ENCODE data around the gene IQSEC1. TPM values are rescaled to one million over a fixed set of nuclear protein-coding genes. Genes with fewer than 3 reads are reported as not detected.

The IQSEC1 gene
- total and polyA plus RNA-seq, 2 of the 8 experiments (the other 6 are each of a cell fraction or from before 2014, with no cell fraction given) = 6.8 to 28.8 TPM

- POLR2A ChIA-PET (ENCODE audit: partially characterized antibody) = interaction anchor here (1.1 to 1.2 kb wide), 2 partner anchors 52 to 54 kb away, joined by 3 to 5 read pairs; partner anchors contain the start of gene RPL32
- no peak overlapping the region for H3K4me2 ChIP-seq (ENCODE audit: insufficient read depth in 1 of 2, low read depth in 2 of 2, low read length in 2 of 2)
- no peaks in the 10 kb centered on the region for H3K23me2 ChIP-seq (ENCODE audit: low read depth, low read length)
- peaks cover 0 to 3% of the 10 kb centered on the region in 2 experiments for H4K20me1 ChIP-seq (replicated peaks in 1 of 2; ENCODE audit: control insufficient read depth in 1 of 2, insufficient read depth in 2 of 2, low read length in 2 of 2)
- no peak overlapping the region for H4K91ac ChIP-seq (replicated peaks; ENCODE audit: insufficient read length, low read length)
- peaks cover 0 to 2% (median 0%) of the 10 kb centered on the region in 4 experiments; a peak in 2 of 7 replicates for H3K4me1 ChIP-seq (replicated peaks in 1 of 4; ENCODE audit: control insufficient read depth in 3 of 4, insufficient read depth in 4 of 4, low read length in 3 of 4)
- no peak overlapping the region for H3K56ac ChIP-seq (replicated peaks; ENCODE audit: insufficient read length, low read depth, low read length)
- H2BK12ac ChIP-seq (ENCODE audit: low read depth, low read length) = no peak overlapping the region
- H4K5ac ChIP-seq (ENCODE audit: insufficient read length, low read depth, low read length) = no peak overlapping the region
- CTCF ChIA-PET (ENCODE audit: partially characterized antibody) = interaction anchor here (0.7 to 14.8 kb wide), 10 partner anchors 9 to 185 kb away, joined by 3 to 353 read pairs (median 4); no protein-coding TSS in a partner anchor
- H3K9me3 ChIP-seq (ENCODE audit: insufficient read depth in 2 of 2, low read depth in 1 of 2, low read length in 1 of 2) = no peaks in the 10 kb centered on the region
- no peak overlapping the region for H2AK5ac ChIP-seq (ENCODE audit: low read depth, low read length)
- FAIRE-seq (no peak), DNase-seq (ENCODE audit: low read depth in 1 of 2, low spot score in 2 of 2) (no peak)
- no peaks in the 10 kb centered on the region for H3K79me2 ChIP-seq (ENCODE audit: control insufficient read depth in 1 of 2, insufficient read depth in 2 of 2, low read length in 2 of 2)
- no peak overlapping the region for H2BK120ac ChIP-seq (replicated peaks; ENCODE audit: low read depth, low read length)
- no peak overlapping the region for H3K23ac ChIP-seq (ENCODE audit: insufficient read length)
- H3K9ac ChIP-seq (replicated peaks in 1 of 4; ENCODE audit: extremely low read depth in 1 of 4, low read depth in 3 of 4, low read length in 3 of 4) = no peak overlapping the region
- H2BK5ac ChIP-seq (ENCODE audit: low read depth, low read length) = no peak overlapping the region
- H2BK20ac ChIP-seq (ENCODE audit: low read length) = no peak overlapping the region
- no peak overlapping the region for H3K4ac ChIP-seq (replicated peaks; ENCODE audit: insufficient read length, low read depth, low read length)
- H3K27me3 ChIP-seq (replicated peaks in 1 of 4; ENCODE audit: control insufficient read depth in 3 of 4, extremely low read depth in 1 of 4, insufficient read depth in 3 of 4, low read length in 3 of 4) = peaks cover 0 to 9% (median 1%) of the 10 kb centered on the region in 4 experiments; a peak in 4 of 7 replicates
- H3K4me3 ChIP-seq (ENCODE audit: extremely low read depth in 1 of 4, insufficient read depth in 2 of 4, low read depth in 3 of 4, low read length in 4 of 4) = no peak overlapping the region
- no peak overlapping the region for H2AFZ ChIP-seq (ENCODE audit: low read length)
- no peak overlapping the region for H3K18ac ChIP-seq (ENCODE audit: extremely low read depth, low read length)
- no peak overlapping the region for H3K14ac ChIP-seq (ENCODE audit: insufficient read length)
- H2BK15ac ChIP-seq (ENCODE audit: low read length) = no peak overlapping the region
- H3K27ac ChIP-seq (ENCODE audit: low read depth, low read length) = no peak overlapping the region
- WGBS, 2 experiments (ENCODE audit: extremely low coverage in 1 of 2, insufficient coverage in 1 of 2, insufficient read length in 1 of 2, insufficient replicate concordance in 2 of 2, low coverage in 1 of 2, low lambda C conversion rate in 2 of 2, missing lambda C conversion rate in 1 of 2) = 60% methylated on average over 3 of the region's 3 CpGs; no CpG with 5 or more reads in 1 of the 2 experiments
- no peaks in the 10 kb centered on the region for H3K79me1 ChIP-seq (ENCODE audit: low read depth, low read length)
- H3K36me3 ChIP-seq (ENCODE audit: control insufficient read depth in 2 of 4, insufficient read depth in 4 of 4, low read length in 3 of 4) = no peaks in the 10 kb centered on the region; a peak in 1 of 8 replicates
- TF ChIP-seq NRF1 (IDR thresholded peaks at IDR 0.05; ENCODE audit: low read depth, low read length) = no peak
- no peak for TF ChIP-seq POLR2A (IDR thresholded peaks at IDR 0.05; ENCODE audit: control extremely low read depth in 1 of 2, low read depth in 2 of 2, low read length in 2 of 2)
- no peak for TF ChIP-seq TAF7 (optimal IDR thresholded peaks at IDR 0.05; ENCODE audit: borderline replicate concordance, low read depth, low read length)
- no peak for TF ChIP-seq RFX5 (IDR thresholded peaks at IDR 0.05; ENCODE audit: borderline replicate concordance, low read depth, low read length)
- no peak for TF ChIP-seq KDM5A (IDR thresholded peaks at IDR 0.05; ENCODE audit: low read length)
- TF ChIP-seq SAP30 (IDR thresholded peaks at IDR 0.05; ENCODE audit: insufficient read depth, insufficient replicate concordance, low read length) = no peak
- no peak for TF ChIP-seq HDAC2 (IDR thresholded peaks at IDR 0.05; ENCODE audit: borderline replicate concordance in 1 of 2, low read depth in 2 of 2, low read length in 2 of 2)
- TF ChIP-seq CHD2 (IDR thresholded peaks at IDR 0.05; ENCODE audit: low read length) = no peak
- no peak for TF ChIP-seq CBX5 (IDR thresholded peaks at IDR 0.05; ENCODE audit: low read depth, low read length)
- TF ChIP-seq BACH1 (IDR thresholded peaks at IDR 0.05; ENCODE audit: low read length) = no peak
- TF ChIP-seq SIN3A (conservative IDR thresholded peaks at IDR 0.05 in 1 of 2, IDR thresholded peaks at IDR 0.05 in 1 of 2; ENCODE audit: low read depth in 1 of 2, low read length in 2 of 2) = no peak
- no peak for TF ChIP-seq POU5F1 (IDR thresholded peaks at IDR 0.05; ENCODE audit: low read depth, low read length)
- H4K8ac ChIP-seq (ENCODE audit: extremely low read depth, insufficient read depth, low read length) = no peak overlapping the region
Observed at GRCh38 chr3:12892840-12893189, 180.4 kb downstream of the IQSEC1 start.
